Endothelial cell of umbilical vein (primary cell): ENCODE data around the gene GAB2. TPM values are rescaled to one million over a fixed set of nuclear protein-coding genes. Genes with fewer than 3 reads are reported as not detected.
A peak's percentile ranks its signal among the peaks of the same experiment; 100 is the strongest.

Experiments
- BruUV-seq: library from RNA; stranded (reverse); fragments of 400-500 nt; replicated peaks from 2 replicates; lab custom pipeline; 2021; lab: Mats Ljungman, UMichigan
- CTCF ChIA-PET: fragments of 300-600, 350-600 bp; sonication (Branson Sonifier 250); formaldehyde crosslinking; loops from one replicate; lab custom pipeline; 2021; ENCODE audit warnings: antibody characterized with exemption, inconsistent platforms; lab: Charles Lee
- POLR2A ChIA-PET: fragments of 300-600, 350-600 bp; sonication (Branson Sonifier 250); formaldehyde crosslinking; loops from one replicate; lab custom pipeline; 2021; ENCODE audit warnings: antibody characterized with exemption, inconsistent platforms; lab: Charles Lee
- DNase-seq: peaks from one replicate; pipeline ENCODE4 v3.0.0-alpha.2; 2011; ENCODE audit warnings: low read depth, low spot score
- FAIRE-seq: peaks from 2 replicates; lab custom pipeline; 2011; peaks lifted over from hg19 to GRCh38; lab: Jason Lieb, UNC
- H2AFZ ChIP-seq: 2 replicates; pipeline ENCODE4 v1.6.0; 2012; ENCODE audit warnings: low read depth, low read length, control low read depth, inconsistent platforms
- H3K27ac ChIP-seq: 2 replicates; pipeline ENCODE4 v1.5.1; 2011; ENCODE audit warnings: low read depth, mild to moderate bottlenecking, control low read depth, low read length, moderate library complexity; ENCODE audit not compliant: insufficient read depth
- H3K27me3 ChIP-seq, 2 experiments: 2 replicates each; pipeline versions ENCODE4 v1.6.0 to v1.6.1; 2011; ENCODE audit warnings: low read length in 2 of 2, mixed read lengths in 1 of 2; ENCODE audit not compliant: control insufficient read depth in 2 of 2, insufficient read depth in 2 of 2
- H3K36me3 ChIP-seq, 2 experiments: 2 replicates in 1 of 2; 3 replicates in 1 of 2; pipeline ENCODE4 v1.5.1; 2011; ENCODE audit warnings: low read length in 2 of 2, mild to moderate bottlenecking in 1 of 2, moderate library complexity in 1 of 2; ENCODE audit not compliant: control insufficient read depth in 2 of 2, insufficient read depth in 2 of 2; ENCODE audit errors: extremely low read depth in 1 of 2
- H3K4me1 ChIP-seq: 3 replicates; pipeline ENCODE4 v1.5.1; 2011; ENCODE audit warnings: mild to moderate bottlenecking, low read length; ENCODE audit not compliant: control insufficient read depth, insufficient read depth; ENCODE audit errors: extremely low read depth
- H3K4me2 ChIP-seq: 2 replicates; pipeline ENCODE4 v1.6.1; 2011; ENCODE audit warnings: low read length, control low read depth, mixed read lengths; ENCODE audit not compliant: insufficient read depth
- H3K4me3 ChIP-seq, 3 experiments: fragments of 200-600 bp in 1 of 3; sonication (generic), shearing (Covaris generic) in 1 of 3; replicated peaks in 1 of 3; 2 replicates each; pipeline ENCODE4 v1.5.1; 2011 to 2016; ENCODE audit warnings: control low read depth in 3 of 3, low read length in 3 of 3, mild to moderate bottlenecking in 2 of 3, inconsistent platforms in 1 of 3, low read depth in 1 of 3, moderate library complexity in 1 of 3; ENCODE audit not compliant: insufficient read depth in 1 of 3
- H3K79me2 ChIP-seq: 2 replicates; pipeline ENCODE4 v1.6.0; 2012; ENCODE audit warnings: low read length, inconsistent platforms; ENCODE audit not compliant: control insufficient read depth, insufficient read depth
- H3K9ac ChIP-seq: replicated peaks from 2 replicates; pipeline ENCODE3; 2011; ENCODE audit warnings: low read length, control low read depth; ENCODE audit not compliant: insufficient read depth; ENCODE audit errors: extremely low read depth
- H3K9me1 ChIP-seq: replicated peaks from 3 replicates; pipeline ENCODE4 v1.6.0; 2011; ENCODE audit warnings: mild to moderate bottlenecking, low read length; ENCODE audit not compliant: control insufficient read depth, insufficient read depth; ENCODE audit errors: extremely low read depth
- H3K9me3 ChIP-seq: replicated peaks from 2 replicates; pipeline ENCODE4 v1.5.1; 2012; ENCODE audit warnings: low read length, inconsistent platforms; ENCODE audit not compliant: control insufficient read depth, insufficient read depth
- H4K20me1 ChIP-seq: replicated peaks from 2 replicates; pipeline ENCODE3; 2011; ENCODE audit warnings: mild to moderate bottlenecking, low read length; ENCODE audit not compliant: control insufficient read depth, insufficient read depth; ENCODE audit errors: extremely low read depth
- EZH2 ChIP-seq: IDR thresholded peaks from 2 replicates; pipeline ENCODE4 v1.6.1; 2012; ENCODE audit warnings: borderline replicate concordance, low read depth, mild to moderate bottlenecking, moderate library complexity, low read length, inconsistent platforms; ENCODE audit not compliant: severe bottlenecking
- FOS ChIP-seq: IDR thresholded peaks from 2 replicates; pipeline ENCODE4 v1.6.1; 2011; ENCODE audit warnings: mild to moderate bottlenecking, low read length, moderate library complexity, borderline replicate concordance; ENCODE audit not compliant: insufficient read depth
- GATA2 ChIP-seq: IDR thresholded peaks from 2 replicates; pipeline ENCODE4 v1.7.0; 2011; ENCODE audit warnings: low read depth, mild to moderate bottlenecking, moderate library complexity, mixed read lengths, low read length; ENCODE audit not compliant: insufficient read length, insufficient read depth
- JUN ChIP-seq: IDR thresholded peaks from 2 replicates; pipeline ENCODE4 v1.6.1; 2011; ENCODE audit warnings: borderline replicate concordance, low read depth; ENCODE audit not compliant: insufficient read length, insufficient read depth
- MYC ChIP-seq: IDR thresholded peaks from one replicate; pipeline ENCODE4 v1.6.1; 2011; ENCODE audit warnings: mild to moderate bottlenecking, low read depth, low read length
- POLR2A ChIP-seq: IDR thresholded peaks from 2 replicates; pipeline ENCODE4 v1.6.1; 2012; ENCODE audit warnings: low read depth, mild to moderate bottlenecking, control low read depth, low read length
- POLR2AphosphoS5 ChIP-seq: IDR thresholded peaks from 2 replicates; pipeline ENCODE4 v1.6.1; 2012; ENCODE audit warnings: low read depth, mild to moderate bottlenecking, control low read depth, low read length, moderate library complexity; ENCODE audit not compliant: insufficient read depth
- dilution Hi-C: fragments of 300-500 bp; cut with MboI; formaldehyde crosslinking; loops from one replicate; pipeline ENCODE4 v1.15.0; 2019; ENCODE audit warnings: low sequenced_read_pairs; ENCODE audit not compliant: extremely low pct_ligation_motif_present
- intact Hi-C: fragments of 100-400 bp; cut with micrococcal nuclease; formaldehyde crosslinking; loops from one replicate; pipeline ENCODE4 v1.10.0; 2022
- polyA plus RNA-seq, 4 experiments: library from polyadenylated mRNA; depleted of rRNA in 3 of 4; stranded (reverse) in 3 of 4; unstranded in 1 of 4; fragments of >200 nt; gene quantifications; 2 replicates each; pipeline versions ENCODE4 v1.2.1 to v1.2.3, GENCODE V29; 2011 to 2012; ENCODE audit warnings: missing spikeins in 1 of 4
- total RNA-seq: library from RNA; stranded (reverse); gene quantifications from 2 replicates; pipeline ENCODE4 v1.2.3, GENCODE V29; 2021
- TF ChIP-seq, protein P1 (sequence below): IDR thresholded peaks from 2 replicates; pipeline ENCODE4 v1.6.1; 2011; ENCODE audit not compliant: insufficient read depth, insufficient read length
- TF ChIP-seq, protein P2 (sequence below), 2 donors: IDR thresholded peaks; 1 replicate in 1 of 2; 2 replicates in 1 of 2; pipeline ENCODE4 v1.5.1; 2011; ENCODE audit warnings: low read length in 2 of 2, mild to moderate bottlenecking in 2 of 2, moderate library complexity in 2 of 2, control low read depth in 1 of 2, inconsistent platforms in 1 of 2, low read depth in 1 of 2; ENCODE audit not compliant: insufficient read depth in 1 of 2; ENCODE audit errors: extremely low read depth in 1 of 2

Gene GAB2
- total and polyA plus RNA-seq, 2 donors (not counting 3 experiments of a cell fraction or from before 2014, with no cell fraction given): 19.6 to 39.6 TPM

DNA sequence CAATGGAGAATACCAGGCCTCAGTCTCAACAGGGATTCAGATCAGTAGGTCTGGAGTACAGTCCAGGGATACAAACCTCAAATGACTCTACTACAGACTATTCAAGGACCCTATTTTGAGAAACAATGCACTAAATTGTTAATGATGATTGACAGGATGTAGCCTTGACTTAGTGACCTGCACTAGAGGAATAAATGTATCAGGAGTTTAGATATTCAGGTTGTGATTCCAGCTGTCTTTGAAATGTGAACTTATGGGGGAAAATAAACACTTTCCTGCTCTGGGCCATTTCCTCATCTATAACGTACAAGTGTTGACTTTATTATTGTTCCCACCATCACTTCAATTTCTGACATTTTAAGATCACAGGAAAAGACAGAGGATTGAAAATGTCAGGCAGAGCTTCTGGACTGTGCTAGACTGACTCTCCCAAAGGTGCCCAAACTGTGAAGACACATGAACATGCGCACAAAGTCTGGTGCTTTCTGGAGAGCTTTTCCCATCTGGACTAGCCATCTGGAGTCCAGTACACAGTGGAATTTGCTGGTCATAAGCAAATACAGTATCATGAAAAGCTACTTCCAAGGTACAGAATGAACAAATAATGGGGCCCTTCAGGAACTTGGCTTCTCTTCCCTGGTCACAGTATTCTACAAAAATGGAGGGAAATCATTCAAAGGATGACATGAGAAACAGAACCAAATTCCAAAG is 118.5 kb downstream of the GAB2 start:
- ChIA-PET CTCF (interaction anchor here (1.0 to 1.5 kb wide), 3 partner anchors 50 to 265 kb away, joined by 3 to 5 read pairs (median 4); no protein-coding TSS in a partner anchor), POLR2A (interaction anchor here (0.5 kb wide), 1 partner anchor 52 kb away, joined by 4 read pairs; no protein-coding TSS in a partner anchor)
- no peak overlapping the region for H2AFZ ChIP-seq
- no peak overlapping the region for H3K4me3 ChIP-seq
- dilution Hi-C loops: no loop called here
- H3K27ac ChIP-seq: no peak overlapping the region
- H3K4me1 ChIP-seq: peaks cover 6% of the 10 kb centered on the region
- H3K36me3 ChIP-seq: no peaks in the 10 kb centered on the region
- H3K27me3 ChIP-seq: no peaks in the 10 kb centered on the region
- TF ChIP-seq MYC (no peak), FOS (no peak), POLR2AphosphoS5 (no peak), EZH2 (no peak), POLR2A (no peak), JUN (no peak), GATA2 (no peak)
- TF ChIP-seq, protein P1, sequence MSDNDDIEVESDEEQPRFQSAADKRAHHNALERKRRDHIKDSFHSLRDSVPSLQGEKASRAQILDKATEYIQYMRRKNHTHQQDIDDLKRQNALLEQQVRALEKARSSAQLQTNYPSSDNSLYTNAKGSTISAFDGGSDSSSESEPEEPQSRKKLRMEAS: no peak
- TF ChIP-seq, protein P2, sequence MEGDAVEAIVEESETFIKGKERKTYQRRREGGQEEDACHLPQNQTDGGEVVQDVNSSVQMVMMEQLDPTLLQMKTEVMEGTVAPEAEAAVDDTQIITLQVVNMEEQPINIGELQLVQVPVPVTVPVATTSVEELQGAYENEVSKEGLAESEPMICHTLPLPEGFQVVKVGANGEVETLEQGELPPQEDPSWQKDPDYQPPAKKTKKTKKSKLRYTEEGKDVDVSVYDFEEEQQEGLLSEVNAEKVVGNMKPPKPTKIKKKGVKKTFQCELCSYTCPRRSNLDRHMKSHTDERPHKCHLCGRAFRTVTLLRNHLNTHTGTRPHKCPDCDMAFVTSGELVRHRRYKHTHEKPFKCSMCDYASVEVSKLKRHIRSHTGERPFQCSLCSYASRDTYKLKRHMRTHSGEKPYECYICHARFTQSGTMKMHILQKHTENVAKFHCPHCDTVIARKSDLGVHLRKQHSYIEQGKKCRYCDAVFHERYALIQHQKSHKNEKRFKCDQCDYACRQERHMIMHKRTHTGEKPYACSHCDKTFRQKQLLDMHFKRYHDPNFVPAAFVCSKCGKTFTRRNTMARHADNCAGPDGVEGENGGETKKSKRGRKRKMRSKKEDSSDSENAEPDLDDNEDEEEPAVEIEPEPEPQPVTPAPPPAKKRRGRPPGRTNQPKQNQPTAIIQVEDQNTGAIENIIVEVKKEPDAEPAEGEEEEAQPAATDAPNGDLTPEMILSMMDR (IDR thresholded peaks at IDR 0.05; ENCODE audit: extremely low read depth in 1 of 2, insufficient read depth in 1 of 2, low read depth in 1 of 2, low read length in 2 of 2): no peak
- H3K9me1 ChIP-seq: no peaks in the 10 kb centered on the region
- no peak overlapping the region for H3K4me2 ChIP-seq
- intact Hi-C loops: no loop called here
- no peaks in the 10 kb centered on the region for H3K9me3 ChIP-seq
- H3K79me2 ChIP-seq: peaks cover 45% of the 10 kb centered on the region
- BruUV-seq: no TSS peak
- peaks cover 9% of the 10 kb centered on the region for H4K20me1 ChIP-seq
- DNase-seq (peak; percentile 78), FAIRE-seq (no peak)
- no peak overlapping the region for H3K9ac ChIP-seq
